Measurements from ENCODE around the gene SYNDIG1L.

DNA sequence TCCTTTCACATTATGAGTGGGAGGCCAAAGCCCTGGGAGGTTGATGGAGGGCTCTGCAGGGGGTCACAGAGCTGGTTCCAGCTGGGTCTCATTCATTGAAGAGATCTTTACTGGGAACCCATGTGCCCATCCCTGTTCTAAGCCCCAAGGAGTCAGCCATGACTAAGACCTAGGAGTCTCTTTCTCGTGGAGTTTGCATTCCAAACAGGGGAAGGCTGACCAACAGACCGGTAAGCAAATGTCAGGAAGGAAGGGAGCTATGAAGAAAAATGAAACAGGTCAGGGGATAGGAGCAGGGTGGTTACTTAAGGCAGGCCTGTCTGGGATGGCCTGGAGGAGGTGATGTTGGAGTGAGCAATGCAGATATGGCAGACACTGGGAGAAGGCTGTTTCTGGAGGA, 31.5 kb downstream of the SYNDIG1L start:
- TF ChIP-seq KDM1A (IDR thresholded peaks at IDR 0.05; ENCODE audit: borderline replicate concordance) (no peak), CBX5 (IDR thresholded peaks at IDR 0.05; ENCODE audit: low read depth) (no peak), ZSCAN29 (IDR thresholded peaks at IDR 0.05) (no peak), CTCF (IDR thresholded peaks at IDR 0.05 in 2 of 3, conservative IDR thresholded peaks at IDR 0.05 in 1 of 3; ENCODE audit: control insufficient read depth in 2 of 3, extremely low read depth in 1 of 3, insufficient read depth in 1 of 3, low read depth in 3 of 3, low read length in 3 of 3) (no peak), HDAC6 (IDR thresholded peaks at IDR 0.05; ENCODE audit: unreplicated experiment) (no peak), CEBPZ (IDR thresholded peaks at IDR 0.05; ENCODE audit: low read depth, low read length) (no peak), CREB1 (IDR thresholded peaks at IDR 0.05; ENCODE audit: low read depth) (no peak), POLR2A (IDR thresholded peaks at IDR 0.05; ENCODE audit: low read depth, low read length) (no peak), ZNF24 (IDR thresholded peaks at IDR 0.05) (no peak), TAF1 (IDR thresholded peaks at IDR 0.05; ENCODE audit: borderline replicate concordance, low read depth, low read length) (no peak), MEF2B (IDR thresholded peaks at IDR 0.05; ENCODE audit: partially characterized antibody, poor library complexity, severe bottlenecking) (no peak)
- TF ChIP-seq, protein P1, sequence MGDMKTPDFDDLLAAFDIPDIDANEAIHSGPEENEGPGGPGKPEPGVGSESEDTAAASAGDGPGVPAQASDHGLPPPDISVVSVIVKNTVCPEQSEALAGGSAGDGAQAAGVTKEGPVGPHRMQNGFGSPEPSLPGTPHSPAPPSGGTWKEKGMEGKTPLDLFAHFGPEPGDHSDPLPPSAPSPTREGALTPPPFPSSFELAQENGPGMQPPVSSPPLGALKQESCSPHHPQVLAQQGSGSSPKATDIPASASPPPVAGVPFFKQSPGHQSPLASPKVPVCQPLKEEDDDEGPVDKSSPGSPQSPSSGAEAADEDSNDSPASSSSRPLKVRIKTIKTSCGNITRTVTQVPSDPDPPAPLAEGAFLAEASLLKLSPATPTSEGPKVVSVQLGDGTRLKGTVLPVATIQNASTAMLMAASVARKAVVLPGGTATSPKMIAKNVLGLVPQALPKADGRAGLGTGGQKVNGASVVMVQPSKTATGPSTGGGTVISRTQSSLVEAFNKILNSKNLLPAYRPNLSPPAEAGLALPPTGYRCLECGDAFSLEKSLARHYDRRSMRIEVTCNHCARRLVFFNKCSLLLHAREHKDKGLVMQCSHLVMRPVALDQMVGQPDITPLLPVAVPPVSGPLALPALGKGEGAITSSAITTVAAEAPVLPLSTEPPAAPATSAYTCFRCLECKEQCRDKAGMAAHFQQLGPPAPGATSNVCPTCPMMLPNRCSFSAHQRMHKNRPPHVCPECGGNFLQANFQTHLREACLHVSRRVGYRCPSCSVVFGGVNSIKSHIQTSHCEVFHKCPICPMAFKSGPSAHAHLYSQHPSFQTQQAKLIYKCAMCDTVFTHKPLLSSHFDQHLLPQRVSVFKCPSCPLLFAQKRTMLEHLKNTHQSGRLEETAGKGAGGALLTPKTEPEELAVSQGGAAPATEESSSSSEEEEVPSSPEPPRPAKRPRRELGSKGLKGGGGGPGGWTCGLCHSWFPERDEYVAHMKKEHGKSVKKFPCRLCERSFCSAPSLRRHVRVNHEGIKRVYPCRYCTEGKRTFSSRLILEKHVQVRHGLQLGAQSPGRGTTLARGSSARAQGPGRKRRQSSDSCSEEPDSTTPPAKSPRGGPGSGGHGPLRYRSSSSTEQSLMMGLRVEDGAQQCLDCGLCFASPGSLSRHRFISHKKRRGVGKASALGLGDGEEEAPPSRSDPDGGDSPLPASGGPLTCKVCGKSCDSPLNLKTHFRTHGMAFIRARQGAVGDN (IDR thresholded peaks at IDR 0.05) = no peak

All from GM12878 (cell line).